ENCODE results near the gene SPACDR.
"Not testable (repeated sequence)": the region's sequence is repeated elsewhere in the genome, so short reads cannot be mapped to it uniquely, and the experiment has no call there.

Gene SPACDR

DNA sequence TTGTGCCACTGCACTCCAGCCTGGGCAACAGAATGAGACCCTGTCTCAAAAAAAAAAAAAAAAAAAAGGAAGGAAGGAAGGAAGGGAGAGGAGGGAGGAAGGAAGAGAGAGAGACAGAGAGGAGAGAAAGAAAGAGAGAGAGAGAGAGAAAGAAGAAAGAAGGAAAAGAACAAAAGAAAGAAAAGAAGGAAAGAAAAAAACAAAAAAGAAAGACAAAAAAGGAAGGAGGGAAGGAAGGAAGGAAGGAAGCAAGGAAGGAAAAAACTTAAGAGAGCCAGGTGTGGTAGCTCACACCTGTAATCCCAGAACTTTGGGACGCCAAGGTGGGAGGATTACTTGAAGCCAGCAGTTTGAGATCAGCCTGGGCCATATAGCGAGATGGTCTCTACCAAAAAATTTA is 731 bp upstream of the SPACDR start:
- FAIRE-seq = no peak

GRCh38 chr7:100457033-100457432 is 7.0 kb downstream of the SPACDR start:
- FAIRE-seq = no peak

DNA sequence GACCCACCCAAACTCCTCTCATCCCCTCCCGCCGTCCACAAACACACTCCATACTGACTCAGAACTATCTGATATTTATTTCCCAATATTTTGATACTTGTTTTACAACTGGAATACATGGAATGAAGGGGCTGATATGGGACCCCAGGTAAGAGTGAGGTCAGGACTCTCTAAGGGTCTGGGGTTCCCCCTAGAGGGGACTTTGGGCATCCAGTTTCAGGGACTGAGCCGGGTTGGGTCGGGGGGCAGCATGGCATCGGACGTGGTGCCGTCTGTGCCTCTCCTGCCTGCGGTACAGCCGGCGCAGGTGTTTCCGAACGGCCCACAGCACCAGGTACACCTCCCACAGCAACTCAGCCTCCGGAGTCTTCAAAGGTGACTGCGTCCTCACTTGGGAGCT is 7.5 kb downstream of the SPACDR start:
- no peak for FAIRE-seq

- FAIRE-seq = no peak
Measured at GRCh38 chr7:100455206-100455605, 8.9 kb downstream of the SPACDR start.

- not testable (repeated sequence) for FAIRE-seq
Measured at GRCh38 chr7:100453854-100454253, 10.2 kb downstream of the SPACDR start.

DNA sequence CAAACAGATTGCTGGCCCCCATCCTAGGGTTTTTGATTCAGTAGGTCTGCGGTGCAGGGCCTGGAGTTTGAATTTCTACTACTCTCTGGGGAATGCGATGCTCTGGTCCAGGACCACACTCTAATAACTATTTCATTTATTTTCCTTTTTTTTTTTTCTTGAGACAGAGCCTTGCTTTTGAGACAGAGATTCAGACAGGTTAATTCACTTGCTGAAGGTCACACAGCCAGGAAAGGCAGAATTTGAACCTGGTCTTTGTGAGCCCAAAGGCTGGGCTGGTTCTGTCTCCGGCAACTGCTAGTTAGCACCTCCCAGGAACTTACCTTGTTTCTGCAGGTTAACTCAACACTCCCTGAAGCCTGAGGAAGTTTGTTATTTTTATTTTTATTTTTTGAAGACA is 11.5 kb downstream of the SPACDR start:
- no peak for FAIRE-seq

DNA sequence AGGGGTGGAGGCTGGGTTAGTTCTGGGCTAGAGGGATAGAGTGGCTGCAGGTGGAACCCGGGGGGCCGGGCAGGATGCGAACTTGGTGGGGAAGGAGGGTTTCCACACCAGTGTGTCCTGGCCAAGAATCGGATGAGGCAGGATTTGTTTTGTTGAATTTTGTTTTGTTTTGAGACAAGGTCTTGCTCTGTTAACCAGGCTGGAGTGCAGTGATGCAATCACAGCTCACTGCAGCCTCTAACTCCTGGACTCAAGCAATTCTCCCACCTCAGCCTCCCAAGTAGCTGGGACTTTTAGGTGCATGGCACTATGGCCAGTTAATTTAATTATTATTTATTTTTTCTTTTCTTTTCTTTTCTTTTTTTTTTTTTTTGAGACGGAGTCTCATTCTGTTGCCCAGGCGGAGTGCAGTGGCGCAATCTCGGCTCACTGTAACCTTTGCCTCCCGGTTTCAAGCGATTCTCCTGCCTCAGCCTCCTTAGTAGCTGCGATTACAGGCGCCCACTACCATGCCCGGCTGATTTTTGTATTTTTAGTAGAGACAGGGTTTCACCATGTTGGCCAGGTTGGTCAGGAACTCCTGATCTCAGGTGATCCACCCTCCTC is 14.8 kb downstream of the SPACDR start:
- no peak for FAIRE-seq

GRCh38 chr7:100447363-100447762 is 16.7 kb downstream of the SPACDR start:
- FAIRE-seq = not testable (repeated sequence)

DNA sequence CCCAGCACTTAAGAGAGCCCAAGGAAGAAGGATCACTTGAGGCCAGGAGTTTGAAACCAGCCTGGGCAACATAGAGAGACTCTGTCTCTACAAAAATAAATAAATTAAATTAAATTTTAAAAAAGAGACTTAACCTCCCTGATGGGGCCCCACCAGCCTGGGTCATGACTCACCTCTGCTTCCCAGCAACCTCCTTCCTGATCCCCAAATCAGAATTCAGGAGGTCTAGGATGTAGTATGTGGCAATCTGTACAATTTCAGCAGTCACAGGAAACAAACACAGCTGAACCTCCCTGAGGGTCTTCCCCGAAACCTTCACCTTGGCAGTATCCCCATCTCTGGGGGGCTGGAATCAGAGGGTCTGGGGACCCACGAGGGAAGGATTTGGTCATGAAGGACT is 18.0 kb downstream of the SPACDR start:
- no peak for FAIRE-seq

DNA sequence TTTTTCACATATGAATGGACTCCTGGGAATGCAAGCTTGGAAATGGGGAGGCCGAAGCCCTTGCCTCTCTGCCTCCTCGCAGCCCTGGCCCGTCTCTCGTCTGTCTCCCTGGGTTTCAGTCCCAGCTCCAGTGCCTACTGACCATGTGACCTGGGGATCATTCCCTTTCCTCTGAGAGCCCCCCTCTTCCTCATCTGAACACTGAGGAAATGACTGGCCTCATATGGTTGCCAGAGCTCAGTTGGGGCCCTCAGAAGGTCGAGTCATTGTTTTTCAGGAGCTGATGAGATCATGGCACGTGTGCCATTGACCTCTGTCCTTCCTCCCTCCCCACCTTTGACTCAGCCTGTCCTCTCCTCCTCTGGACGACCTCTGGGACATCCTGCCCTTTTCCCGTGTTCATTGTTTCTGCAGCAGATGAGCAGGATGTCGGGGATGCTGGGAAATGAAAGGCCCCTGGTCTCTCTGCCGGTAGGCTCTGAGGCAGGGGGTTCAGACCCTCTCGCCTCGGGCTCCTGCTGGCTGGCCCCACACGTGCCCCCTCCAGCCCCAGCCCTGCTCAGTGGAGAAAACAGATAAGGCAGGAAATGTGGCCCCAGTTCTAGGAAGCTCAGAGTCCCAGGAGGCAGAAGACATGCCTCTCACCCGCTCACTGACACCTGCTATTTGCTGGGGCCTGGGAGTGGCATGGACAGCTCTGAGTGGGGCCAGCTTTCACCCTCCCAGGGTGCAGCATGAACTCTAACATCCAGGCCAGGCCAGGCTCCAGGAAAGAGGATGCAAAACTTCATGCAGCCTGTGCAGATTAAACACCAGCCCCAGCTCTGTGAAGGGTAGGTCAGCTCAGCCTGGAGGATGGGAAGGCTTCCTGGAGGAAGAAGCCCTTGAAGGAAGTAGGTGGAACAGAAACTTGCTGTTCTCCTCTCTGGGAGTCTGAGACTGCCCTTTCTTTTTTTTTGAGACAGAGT is 19.5 kb downstream of the SPACDR start:
- no peak for FAIRE-seq

DNA sequence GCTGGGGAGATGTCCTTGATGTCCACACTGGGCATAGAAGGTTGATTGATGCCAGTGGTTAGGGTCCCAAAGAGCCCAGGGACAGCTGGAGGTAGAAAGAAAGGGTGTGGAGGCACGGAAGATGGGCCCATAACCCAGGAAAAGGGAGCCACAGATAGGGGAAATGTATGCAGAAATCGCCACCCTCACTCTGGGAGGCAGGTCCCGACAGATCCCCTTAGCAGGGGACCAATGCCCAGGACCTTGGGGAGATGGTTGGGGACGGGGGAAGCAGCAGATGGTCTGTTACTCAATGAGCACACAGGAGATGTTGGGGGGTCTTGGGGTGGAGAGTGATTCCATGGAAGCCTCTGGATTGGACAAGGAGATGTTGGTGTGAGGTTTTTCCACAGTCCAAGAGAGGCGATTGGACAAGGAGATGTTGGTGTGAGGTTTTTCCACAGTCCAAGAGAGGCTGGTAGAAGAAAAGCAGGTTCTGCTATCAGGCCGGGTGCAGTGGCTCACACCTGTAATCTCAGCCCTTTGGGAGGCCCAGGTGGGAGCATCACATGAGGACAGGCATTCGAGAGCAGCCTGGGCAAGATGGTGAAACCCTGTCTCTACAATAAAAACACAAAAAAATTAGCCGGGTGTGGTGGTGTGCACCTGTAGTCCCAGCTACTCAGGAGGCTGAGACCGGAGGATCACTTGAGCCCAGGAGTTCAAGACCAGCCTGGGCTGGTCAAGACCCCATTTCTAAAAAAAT is 20.8 kb downstream of the SPACDR start:
- no peak for FAIRE-seq

- no peak for FAIRE-seq
Measured at GRCh38 chr7:100441641-100442535, 22.2 kb downstream of the SPACDR start.

DNA sequence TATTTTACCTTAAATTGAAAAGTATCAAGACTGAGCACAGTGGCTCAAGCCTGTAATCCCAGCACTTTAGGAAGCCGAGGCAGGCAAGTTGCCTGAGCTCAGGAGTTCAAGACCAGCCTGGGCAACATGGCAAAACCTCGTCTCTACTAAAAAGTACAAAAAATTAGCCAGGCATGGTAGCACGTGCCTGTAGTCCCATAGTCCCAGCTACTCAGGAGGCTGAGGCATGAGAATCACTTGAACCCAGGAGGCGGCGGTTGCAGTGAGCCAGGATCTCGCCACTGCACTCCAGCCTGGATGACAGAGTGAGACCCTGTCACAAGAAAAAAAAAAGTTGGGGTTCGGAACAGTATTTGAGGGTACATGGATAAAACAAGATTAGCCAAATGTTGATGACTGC is 24.8 kb downstream of the SPACDR start:
- FAIRE-seq = not testable (repeated sequence)

DNA sequence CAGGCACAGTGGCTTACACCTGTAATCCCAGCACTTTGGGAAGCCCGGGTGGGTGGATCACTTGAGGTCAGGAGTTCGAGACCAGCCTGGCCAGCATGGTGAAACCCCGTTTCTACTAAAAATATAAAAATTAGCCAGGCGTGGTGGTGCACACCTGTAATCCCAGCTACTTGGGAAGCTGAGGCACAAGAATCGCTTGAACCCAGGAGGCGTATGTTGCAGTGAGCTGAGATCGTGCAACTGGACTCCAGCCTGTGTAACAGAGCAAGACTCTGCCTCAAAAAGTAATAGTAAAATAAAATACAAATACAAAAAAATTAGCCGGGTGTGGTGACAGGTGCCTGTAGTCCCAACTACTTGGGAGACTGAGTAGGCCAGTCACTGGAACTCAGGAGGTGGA is 25.3 kb downstream of the SPACDR start:
- FAIRE-seq = not testable (repeated sequence)

- no peak for FAIRE-seq
Measured at GRCh38 chr7:100438172-100438571, 25.9 kb downstream of the SPACDR start.

DNA sequence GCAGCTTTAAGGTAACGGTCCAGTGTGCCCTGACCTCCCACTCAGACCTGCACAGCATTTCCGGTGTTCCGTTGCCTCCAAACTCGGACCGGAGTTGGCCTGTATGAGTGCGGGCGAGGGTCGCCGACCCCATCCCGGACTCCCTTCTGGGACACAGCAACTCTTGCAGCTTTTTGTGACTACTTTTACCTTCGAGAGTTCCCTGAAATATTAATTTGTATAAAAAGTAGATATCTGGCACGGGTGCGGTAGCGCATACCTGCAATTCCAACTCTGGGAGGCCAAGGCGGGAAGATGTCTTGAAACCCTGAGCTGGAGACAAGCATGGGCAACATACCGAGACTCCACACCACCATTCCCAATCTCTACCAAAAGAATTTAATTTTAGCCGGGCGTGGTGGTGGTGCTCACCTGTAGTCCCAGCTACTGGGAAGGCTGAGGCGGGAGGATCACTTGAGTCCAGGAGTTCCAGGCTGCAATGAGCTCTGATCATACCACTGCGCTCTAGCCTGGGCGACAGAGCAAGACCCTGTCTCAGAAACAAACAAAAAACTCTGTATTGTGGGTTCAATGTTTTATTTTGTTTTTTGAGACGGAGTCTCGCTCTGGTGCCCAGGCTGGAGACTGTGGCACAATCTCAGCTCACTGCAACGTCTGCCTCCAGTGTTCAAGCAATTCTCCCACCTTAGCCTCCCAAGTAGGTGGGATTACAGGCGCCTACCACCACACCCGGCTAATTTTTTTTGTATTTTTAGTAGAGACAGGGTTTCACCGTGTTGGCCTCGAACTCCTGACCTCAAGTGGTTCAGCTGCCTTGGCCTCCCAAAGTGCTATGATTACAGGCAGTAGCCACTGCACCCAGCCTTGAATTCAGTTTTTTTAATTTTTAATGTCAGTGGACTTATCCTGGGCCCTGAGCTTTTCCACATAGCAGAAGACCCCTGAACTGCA is 26.6 kb downstream of the SPACDR start:
- FAIRE-seq = no peak

DNA sequence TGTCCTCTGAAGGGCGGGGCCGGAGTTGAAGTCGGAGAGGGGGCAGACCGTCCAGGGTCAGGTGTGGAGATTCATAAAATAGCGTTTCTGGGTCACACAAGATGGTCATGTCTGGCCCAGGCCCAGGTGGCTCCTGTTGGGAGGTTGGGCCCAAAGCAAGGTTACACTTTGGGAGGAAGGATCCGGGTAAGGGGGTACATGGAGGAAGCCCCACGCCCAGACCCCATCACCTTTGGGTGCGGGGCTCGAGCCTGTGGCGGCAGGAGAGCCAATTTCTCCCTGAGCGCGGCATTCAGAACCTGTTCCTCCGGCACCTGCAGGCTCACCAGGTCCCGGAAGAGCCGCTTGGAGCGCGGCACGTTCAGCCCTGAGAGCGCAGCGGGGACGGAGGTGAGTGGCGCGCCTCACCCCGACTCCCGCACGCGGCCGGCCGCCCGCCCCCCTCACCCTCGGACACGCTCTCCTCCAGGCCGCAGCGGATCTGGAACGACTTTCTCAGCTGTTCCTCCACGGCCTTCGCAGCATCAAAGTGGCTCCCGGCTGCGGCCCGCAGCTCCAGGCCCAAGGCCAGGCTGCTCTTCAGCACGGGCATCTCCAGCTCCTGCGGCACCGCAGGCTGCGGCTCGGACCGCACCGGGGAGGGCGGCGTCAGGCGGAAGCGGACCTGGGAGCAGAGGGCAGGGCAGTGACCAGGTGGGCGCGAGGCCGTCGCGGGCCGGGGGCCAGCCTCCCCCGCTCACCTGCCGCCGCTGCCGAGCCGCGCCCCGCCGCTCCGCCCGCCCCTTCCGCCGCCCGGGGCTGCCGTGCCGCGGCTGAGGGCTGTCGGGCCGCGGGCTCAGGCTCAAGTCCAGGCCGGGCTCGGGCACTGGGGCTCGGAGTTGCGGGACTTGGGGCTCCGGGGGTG is 28.4 kb downstream of the SPACDR start:
- FAIRE-seq = no peak

DNA sequence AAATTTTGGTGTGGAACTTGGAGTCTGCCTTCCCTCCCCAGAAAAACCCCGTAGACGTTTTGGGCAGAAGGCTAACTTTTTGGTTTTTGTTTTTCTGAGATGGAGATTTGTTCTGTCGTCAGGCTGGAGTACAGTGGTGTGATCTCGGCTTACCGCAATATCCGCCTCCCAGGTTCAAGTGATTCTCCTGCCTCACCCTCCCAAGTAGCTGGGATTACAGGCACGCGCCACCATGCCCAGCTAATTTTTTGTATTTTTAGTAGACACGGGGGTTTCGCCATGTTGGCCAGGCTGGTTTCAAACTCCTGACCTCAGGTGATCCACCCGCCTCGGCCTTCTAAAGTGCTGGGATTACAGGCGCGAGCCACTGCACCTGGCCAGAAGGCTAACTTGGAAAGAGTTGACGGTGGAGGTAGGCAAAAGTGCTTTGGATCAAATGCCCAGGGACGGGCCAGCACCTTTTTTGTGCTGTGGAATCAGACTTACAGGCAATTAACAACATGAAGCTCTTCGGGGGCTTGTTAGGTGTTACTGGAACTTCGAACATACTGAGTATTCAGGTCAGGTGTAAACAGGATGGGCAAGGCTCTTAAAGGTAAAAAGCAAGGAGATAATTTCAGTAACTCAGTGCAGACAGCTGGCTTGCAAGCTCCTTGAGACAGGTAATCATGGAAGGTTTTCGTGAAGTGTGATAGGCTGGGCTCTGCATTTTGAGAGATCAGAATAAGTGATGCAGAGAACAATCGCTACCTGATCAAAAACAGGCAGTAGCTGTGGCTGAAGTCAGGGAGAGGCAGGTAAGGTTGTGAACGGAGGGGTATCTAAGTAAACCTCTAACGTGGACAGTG is 29.5 kb downstream of the SPACDR start:
- FAIRE-seq = no peak

DNA sequence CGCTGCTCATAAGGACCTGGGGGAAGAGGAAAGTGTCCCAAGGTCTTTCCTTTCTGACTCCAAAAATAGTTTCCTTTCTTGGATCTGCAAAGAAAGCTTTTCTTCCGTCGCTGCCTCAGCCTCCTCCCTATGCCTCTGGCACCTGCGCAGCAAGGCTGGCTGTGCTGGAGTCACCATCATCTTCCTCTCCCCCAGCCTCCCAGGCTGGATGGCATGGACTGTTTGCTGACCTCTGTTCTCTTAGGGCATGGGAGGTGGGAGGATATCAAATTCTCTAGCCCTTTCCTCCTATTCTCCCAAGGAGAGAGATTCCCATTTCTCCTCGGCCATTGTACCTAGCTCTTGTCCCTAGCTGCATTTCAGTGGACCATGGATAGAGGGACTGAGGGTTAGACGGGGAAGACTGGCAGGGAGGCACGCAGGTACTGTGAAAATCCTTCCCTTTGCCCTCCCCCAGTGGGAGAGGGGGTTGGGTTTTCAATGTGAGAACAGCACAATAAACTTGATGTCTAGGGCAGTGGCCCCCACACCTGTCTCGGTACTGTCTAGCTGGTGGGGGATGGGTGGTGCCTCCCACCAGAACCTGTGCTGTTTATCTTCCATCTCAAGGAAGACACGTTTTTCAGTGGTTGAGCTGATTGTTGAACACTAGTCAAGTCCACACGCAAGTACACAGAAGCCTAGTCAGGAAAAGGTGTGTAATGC is 30.3 kb downstream of the SPACDR start:
- FAIRE-seq = no peak
